HepG2 (cell line): ENCODE measurements around the gene ARHGEF16. TPM values are rescaled to one million over a fixed set of nuclear protein-coding genes. Genes with fewer than 3 reads are reported as not detected.

ENCODE experiments used
- ARNT ChIP-seq: fragments of 450-650 bp; IDR thresholded peaks from 2 replicates; pipeline ENCODE4 v1.6.1; 2017
- ATF1 ChIP-seq: IDR thresholded peaks from 2 replicates; pipeline ENCODE4 v1.6.1; 2016; ENCODE audit warnings: mild to moderate bottlenecking, control low read depth
- ELF1 ChIP-seq: sonication (generic); formaldehyde crosslinking; IDR thresholded peaks from 2 replicates; pipeline ENCODE4 v1.4.0; 2020; ENCODE audit warnings: missing genetic modification reagents
- MIXL1 ChIP-seq: IDR thresholded peaks from 2 replicates; pipeline ENCODE4 v1.6.1; 2016
- NR3C1 ChIP-seq: sonication (generic); formaldehyde crosslinking; IDR thresholded peaks from 2 replicates; pipeline ENCODE4 v1.4.0; 2020; ENCODE audit warnings: missing genetic modification reagents
- PRDM4 ChIP-seq: sonication (generic); formaldehyde crosslinking; IDR thresholded peaks from 2 replicates; pipeline ENCODE4 v1.9.0; 2021; ENCODE audit warnings: missing genetic modification reagents, borderline replicate concordance
- RERE ChIP-seq: IDR thresholded peaks from 2 replicates; pipeline ENCODE4 v1.6.1; 2016; ENCODE audit warnings: low read depth, missing genetic modification reagents, missing compliant biosample characterization
- TOE1 ChIP-seq: sonication (generic); formaldehyde crosslinking; IDR thresholded peaks from 2 replicates; pipeline ENCODE4 v1.4.0; 2020; ENCODE audit warnings: mild to moderate bottlenecking, missing genetic modification reagents
- ZBTB33 ChIP-seq: sonication (generic); formaldehyde crosslinking; IDR thresholded peaks from 2 replicates; pipeline ENCODE4 v1.4.0; 2020; ENCODE audit warnings: missing genetic modification reagents
- ZBTB37 ChIP-seq: sonication (generic); formaldehyde crosslinking; IDR thresholded peaks from 2 replicates; pipeline ENCODE4 v1.4.0; 2020; ENCODE audit warnings: mild to moderate bottlenecking, missing genetic modification reagents
- ZKSCAN8 ChIP-seq: IDR thresholded peaks from 2 replicates; pipeline ENCODE4 v1.6.1; 2016; ENCODE audit warnings: borderline replicate concordance, missing genetic modification reagents, missing compliant biosample characterization
- ZNF124 ChIP-seq: sonication (generic); formaldehyde crosslinking; IDR thresholded peaks from 2 replicates; pipeline ENCODE4 v1.4.0; 2020; ENCODE audit warnings: missing genetic modification reagents
- ZNF280D ChIP-seq: sonication (generic); formaldehyde crosslinking; IDR thresholded peaks from 2 replicates; pipeline ENCODE4 v1.5.1; 2020; ENCODE audit warnings: mild to moderate bottlenecking, missing genetic modification reagents
- ZNF501 ChIP-seq: sonication (generic); formaldehyde crosslinking; IDR thresholded peaks from 2 replicates; pipeline ENCODE4 v1.5.1; 2020; ENCODE audit warnings: mild to moderate bottlenecking, moderate library complexity, missing genetic modification reagents
- ZNF550 ChIP-seq: sonication (generic); formaldehyde crosslinking; IDR thresholded peaks from 2 replicates; pipeline ENCODE4 v1.4.0; 2020; ENCODE audit warnings: mild to moderate bottlenecking, missing genetic modification reagents, borderline replicate concordance
- ZNF883 ChIP-seq: sonication (generic); formaldehyde crosslinking; IDR thresholded peaks from 2 replicates; pipeline ENCODE4 v1.5.1; 2020; ENCODE audit warnings: mild to moderate bottlenecking, missing genetic modification reagents; ENCODE audit errors: not compliant biosample characterization
- polyA plus RNA-seq, 8 experiments: library from polyadenylated mRNA; depleted of rRNA in 3 of 8; stranded (reverse) in 7 of 8; unstranded in 1 of 8; fragments of >200 nt; fragmentation: Illumina TruSeq in 4 of 8; extraction: Trizol in 4 of 8; gene quantifications; 2 replicates each; pipeline versions ENCODE4 v1.2.1 to v1.2.3, GENCODE V29; 2011 to 2016; ENCODE audit warnings: low read depth in 4 of 8, missing spikeins in 1 of 8, mixed read lengths in 1 of 8; ENCODE audit not compliant: insufficient read depth in 1 of 8
- total RNA-seq, 5 experiments: library from RNA; depleted of rRNA; stranded (reverse); fragments of >200 nt; fragmentation: Illumina TruSeq; extraction: Trizol; gene quantifications; 2 replicates each; pipeline ENCODE4 v1.2.3, GENCODE V29; 2016; ENCODE audit warnings: low read depth in 1 of 5

The ARHGEF16 gene
- total and polyA plus RNA-seq, 2 of the 13 experiments (the other 11 are each of a cell fraction or from before 2014, with no cell fraction given), result 20.3 to 39.9 TPM

- TF ChIP-seq ZKSCAN8 (CRISPR knock-in tag) (no peak), MIXL1 (CRISPR knock-in tag) (no peak), ZNF280D (CRISPR knock-in tag) (no peak), TOE1 (CRISPR knock-in tag) (peak; percentile 6; the same call in 1 of the 2 replicates), NR3C1 (CRISPR knock-in tag) (no peak), ARNT (no peak), ZNF501 (CRISPR knock-in tag) (no peak), PRDM4 (no peak), RERE (no peak), ELF1 (CRISPR knock-in tag) (no peak), ZNF883 (CRISPR knock-in tag) (peak; percentile 38), ZNF550 (CRISPR knock-in tag) (no peak), ZBTB37 (CRISPR knock-in tag) (no peak), ZBTB33 (CRISPR knock-in tag) (no peak), ATF1 (CRISPR knock-in tag) (no peak), ZNF124 (no peak)
These were observed 1.2 kb upstream of the ARHGEF16 start (continued) for GRCh38 chr1:3453203-3453761.
